Activated CD8-positive, alpha-beta memory T cell treated with anti-CD3 and anti-CD28 coated beads, Interleukin-2, amount 50 U/mL, for 24 hours (primary cell): ENCODE data around the gene CACNA1B.

ENCODE experiments used
- DNase-seq: peaks from one replicate; pipeline ENCODE4 v3.0.0-alpha.2; 2020; ENCODE audit errors: extremely low read depth

Gene CACNA1B

GRCh38 chr9:137986268-137987099, 108.9 kb downstream of the CACNA1B start:
- no peak for DNase-seq

GRCh38 chr9:137987244-137988030, 109.9 kb downstream of the CACNA1B start:
- DNase-seq = no peak

- DNase-seq = no peak
Measured at GRCh38 chr9:137988051-137988450, 110.5 kb downstream of the CACNA1B start.

GRCh38 chr9:137988701-137989100, 111.1 kb downstream of the CACNA1B start:
- no peak for DNase-seq

- no peak for DNase-seq
Measured at GRCh38 chr9:137989156-137989555, 111.6 kb downstream of the CACNA1B start.

GRCh38 chr9:137989999-137990715, 112.6 kb downstream of the CACNA1B start:
- no peak for DNase-seq

GRCh38 chr9:138003485-138004190, 126.1 kb downstream of the CACNA1B start:
- DNase-seq = no peak

- no peak for DNase-seq
Measured at GRCh38 chr9:138006576-138007233, 129.1 kb downstream of the CACNA1B start.

GRCh38 chr9:138007566-138007917, 130.0 kb downstream of the CACNA1B start:
- no peak for DNase-seq

GRCh38 chr9:138007918-138008841, 130.6 kb downstream of the CACNA1B start:
- no peak for DNase-seq

GRCh38 chr9:138009016-138009802, 131.6 kb downstream of the CACNA1B start:
- no peak for DNase-seq

- no peak for DNase-seq
Measured at GRCh38 chr9:138009803-138010690, 132.5 kb downstream of the CACNA1B start.

- no peak for DNase-seq
Measured at GRCh38 chr9:138010861-138011260, 133.3 kb downstream of the CACNA1B start.

GRCh38 chr9:138011951-138012500, 134.4 kb downstream of the CACNA1B start:
- DNase-seq = no peak

- DNase-seq = no peak
Measured at GRCh38 chr9:138013273-138013672, 135.7 kb downstream of the CACNA1B start.

- DNase-seq = no peak
Measured at GRCh38 chr9:138013836-138014562, 136.4 kb downstream of the CACNA1B start.

GRCh38 chr9:138014563-138014945, 137.0 kb downstream of the CACNA1B start:
- DNase-seq = no peak
